IMR-90 (cell line): ENCODE results near the gene CLASP1. TPM values are rescaled to one million over a fixed set of nuclear protein-coding genes. Genes with fewer than 3 reads are reported as not detected.

Experiments
- ATAC-seq: fragments of 200-7000 bp; cut with Tn5 transposase; 2 replicates; pipeline ENCODE4 v1.9.1; 2020; ENCODE audit warnings: low read depth, mild to moderate bottlenecking, moderate library complexity
- BruUV-seq: library from RNA; stranded (reverse); fragments of 400-500 nt; replicated peaks from 2 replicates; lab custom pipeline; 2021; lab: Mats Ljungman, UMichigan
- CTCF ChIA-PET: fragments of 300-600 bp; formaldehyde crosslinking; extraction: SDS; loops from one replicate; lab custom pipeline; 2021; ENCODE audit warnings: antibody characterized with exemption; lab: Yijun Ruan, JAX
- POLR2A ChIA-PET: fragments of 300-600 bp; sonication (Branson Sonifier 250); formaldehyde crosslinking; loops from one replicate; lab custom pipeline; 2022; ENCODE audit warnings: antibody characterized with exemption; ENCODE audit not compliant: unreplicated experiment; lab: Charles Lee
- DNase-seq: peaks from one replicate; pipeline ENCODE4 v3.0.0; 2013
- H2AFZ ChIP-seq: replicated peaks from 2 replicates; pipeline ENCODE3; 2013; ENCODE audit warnings: low read length, mild to moderate bottlenecking; ENCODE audit not compliant: poor library complexity
- H2AK5ac ChIP-seq: 2 replicates; pipeline ENCODE4 v1.6.1; 2013; ENCODE audit warnings: low read depth, low read length, inconsistent platforms
- H2AK9ac ChIP-seq: replicated peaks from 2 replicates; pipeline ENCODE3; 2013; ENCODE audit warnings: mild to moderate bottlenecking, low read depth, low read length, moderate library complexity; ENCODE audit not compliant: poor library complexity
- H2BK120ac ChIP-seq: 2 replicates; pipeline ENCODE4 v1.6.1; 2013; ENCODE audit warnings: low read depth, low read length, inconsistent platforms
- H2BK15ac ChIP-seq: 3 replicates; pipeline ENCODE4 v1.6.1; 2013; ENCODE audit warnings: low read depth, low read length, inconsistent platforms
- H2BK20ac ChIP-seq: 2 replicates; pipeline ENCODE4 v1.6.1; 2013; ENCODE audit warnings: low read depth, mild to moderate bottlenecking, inconsistent platforms, low read length, moderate library complexity
- H2BK5ac ChIP-seq: 2 replicates; pipeline ENCODE4 v1.6.1; 2013; ENCODE audit warnings: mild to moderate bottlenecking, low read depth, low read length, inconsistent platforms; ENCODE audit not compliant: poor library complexity, severe bottlenecking
- H3K14ac ChIP-seq: replicated peaks from 2 replicates; pipeline ENCODE4 v1.6.1; 2013; ENCODE audit warnings: low read depth, low read length, inconsistent platforms
- H3K18ac ChIP-seq: 2 replicates; pipeline ENCODE4 v1.6.1; 2013; ENCODE audit warnings: low read depth, low read length, control low read depth
- H3K23ac ChIP-seq: 2 replicates; pipeline ENCODE4 v1.6.1; 2013; ENCODE audit warnings: low read depth, low read length, inconsistent platforms
- H3K27ac ChIP-seq: 2 replicates; pipeline ENCODE4 v1.5.1; 2013; ENCODE audit warnings: mild to moderate bottlenecking, control low read depth, low read length; ENCODE audit not compliant: insufficient read depth
- H3K27me3 ChIP-seq: 2 replicates; pipeline ENCODE4 v1.6.1; 2013; ENCODE audit warnings: low read length; ENCODE audit not compliant: control insufficient read depth, insufficient read depth
- H3K36me3 ChIP-seq: 2 replicates; pipeline ENCODE4 v1.6.1; 2013; ENCODE audit warnings: low read length, mixed read lengths; ENCODE audit not compliant: control insufficient read depth, insufficient read depth
- H3K4ac ChIP-seq: 2 replicates; pipeline ENCODE4 v1.6.1; 2013; ENCODE audit warnings: low read depth, low read length, inconsistent platforms
- H3K4me1 ChIP-seq: 2 replicates; pipeline ENCODE4 v1.6.1; 2013; ENCODE audit warnings: low read length, mixed read lengths; ENCODE audit not compliant: control insufficient read depth, insufficient read depth
- H3K4me2 ChIP-seq: 2 replicates; pipeline ENCODE4 v1.6.1; 2013; ENCODE audit warnings: low read depth, mild to moderate bottlenecking, control low read depth, low read length, moderate library complexity
- H3K4me3 ChIP-seq: 2 replicates; pipeline ENCODE4 v1.5.1; 2013; ENCODE audit warnings: low read depth, mild to moderate bottlenecking, control low read depth, low read length, moderate library complexity; ENCODE audit not compliant: insufficient read depth
- H3K56ac ChIP-seq: 2 replicates; pipeline ENCODE4 v1.6.1; 2013; ENCODE audit warnings: low read length, inconsistent platforms; ENCODE audit not compliant: insufficient read depth; ENCODE audit errors: extremely low read depth
- H3K79me1 ChIP-seq, 2 experiments: 2 replicates each; pipeline ENCODE4 v1.6.1; 2013; ENCODE audit warnings: low read length in 2 of 2, inconsistent platforms in 1 of 2, low read depth in 1 of 2
- H3K9ac ChIP-seq: 2 replicates; pipeline ENCODE4 v1.6.1; 2013; ENCODE audit warnings: low read depth, low read length, control low read depth
- H3K9me1 ChIP-seq: 2 replicates; pipeline ENCODE4 v1.6.1; 2013; ENCODE audit warnings: low read length, inconsistent platforms; ENCODE audit not compliant: insufficient read depth
- H3K9me3 ChIP-seq: 2 replicates; pipeline ENCODE4 v1.6.1; 2013; ENCODE audit warnings: low read length; ENCODE audit not compliant: control insufficient read depth, insufficient read depth
- H4K20me1 ChIP-seq: 2 replicates; pipeline ENCODE4 v1.6.1; 2013; ENCODE audit warnings: low read length, inconsistent platforms; ENCODE audit not compliant: insufficient read depth
- H4K5ac ChIP-seq: 2 replicates; pipeline ENCODE4 v1.6.1; 2013; ENCODE audit warnings: mild to moderate bottlenecking, low read depth, low read length, control low read depth
- H4K8ac ChIP-seq, 2 experiments: 2 replicates each; pipeline ENCODE4 v1.6.1; 2013; ENCODE audit warnings: low read depth in 2 of 2, low read length in 2 of 2, control low read depth in 1 of 2, inconsistent platforms in 1 of 2
- H4K91ac ChIP-seq: 2 replicates; pipeline ENCODE4 v1.6.1; 2013; ENCODE audit warnings: low read depth, low read length, inconsistent platforms; ENCODE audit not compliant: insufficient read depth
- BHLHE40 ChIP-seq: fragments of 150-350 bp; IDR thresholded peaks from 2 replicates; pipeline ENCODE4 v1.6.1; 2016; ENCODE audit warnings: mild to moderate bottlenecking, low read depth, low read length
- CEBPB ChIP-seq: IDR thresholded peaks from 2 replicates; pipeline ENCODE4 v1.6.1; 2012; ENCODE audit warnings: low read depth, low read length, improper control_type of control experiment
- CHD1 ChIP-seq: IDR thresholded peaks from 2 replicates; pipeline ENCODE4 v1.6.1; 2012; ENCODE audit warnings: low read depth, low read length, improper control_type of control experiment
- CTCF ChIP-seq: conservative IDR thresholded peaks from 2 replicates; pipeline ENCODE4 v1.5.1; 2012; ENCODE audit warnings: mild to moderate bottlenecking, low read depth, low read length, improper control_type of control experiment
- ELK1 ChIP-seq: fragments of 150-350 bp; IDR thresholded peaks from 2 replicates; pipeline ENCODE4 v1.6.1; 2016; ENCODE audit warnings: low read depth, mild to moderate bottlenecking, low read length, moderate library complexity, borderline replicate concordance
- FOS ChIP-seq: fragments of 150-350 bp; IDR thresholded peaks from 2 replicates; pipeline ENCODE4 v1.6.1; 2016; ENCODE audit warnings: low read depth, low read length
- MAFK ChIP-seq: IDR thresholded peaks from 2 replicates; pipeline ENCODE4 v1.6.1; 2012; ENCODE audit warnings: low read depth, low read length, improper control_type of control experiment
- MAZ ChIP-seq: IDR thresholded peaks from 2 replicates; pipeline ENCODE4 v1.6.1; 2012; ENCODE audit warnings: low read depth, mild to moderate bottlenecking, low read length, improper control_type of control experiment, moderate library complexity, borderline replicate concordance
- MXI1 ChIP-seq: IDR thresholded peaks from 2 replicates; pipeline ENCODE4 v1.6.1; 2012; ENCODE audit warnings: low read depth, mild to moderate bottlenecking, low read length, moderate library complexity, borderline replicate concordance
- NFE2L2 ChIP-seq: fragments of 150-350 bp; IDR thresholded peaks from 2 replicates; pipeline ENCODE4 v1.6.1; 2016; ENCODE audit warnings: low read depth, mild to moderate bottlenecking, low read length
- POLR2A ChIP-seq: IDR thresholded peaks from 2 replicates; pipeline ENCODE4 v1.6.1; 2012; ENCODE audit warnings: mild to moderate bottlenecking, low read depth, low read length
- RAD21 ChIP-seq: IDR thresholded peaks from 2 replicates; pipeline ENCODE4 v1.6.1; 2012; ENCODE audit warnings: low read length, improper control_type of control experiment
- RCOR1 ChIP-seq: IDR thresholded peaks from 2 replicates; pipeline ENCODE4 v1.6.1; 2012; ENCODE audit warnings: mild to moderate bottlenecking, low read length, improper control_type of control experiment; ENCODE audit not compliant: insufficient replicate concordance
- RFX5 ChIP-seq: IDR thresholded peaks from 2 replicates; pipeline ENCODE4 v1.8.0; 2012; ENCODE audit warnings: low read depth, mild to moderate bottlenecking, low read length, moderate library complexity
- SMC3 ChIP-seq: fragments of 150-350 bp; IDR thresholded peaks from 2 replicates; pipeline ENCODE4 v1.6.1; 2016; ENCODE audit warnings: low read depth, mild to moderate bottlenecking, antibody characterized with exemption, low read length, moderate library complexity
- USF2 ChIP-seq: fragments of 150-350 bp; IDR thresholded peaks from 2 replicates; pipeline ENCODE4 v1.6.1; 2017; ENCODE audit warnings: mild to moderate bottlenecking, antibody characterized with exemption, low read length, low read depth
- WGBS, 2 experiments: methylation state at CpG; one replicate each; pipeline versions ENCODE4 v1.1.5 to v1.1.7; 2013; ENCODE audit warnings: missing lambda C conversion rate in 2 of 2; ENCODE audit not compliant: insufficient read length in 1 of 2; ENCODE audit errors: extremely low coverage in 2 of 2; 5-methylcytosine and 5-hydroxymethylcytosine counted together
- dilution Hi-C: fragments of 300-500 bp; cut with HindIII; formaldehyde crosslinking; loops from one replicate; pipeline ENCODE4 v1.14.3; 2018; ENCODE audit warnings: low sequenced_read_pairs; ENCODE audit not compliant: unreplicated experiment
- in situ Hi-C: fragments of 300-500 bp; cut with MboI; formaldehyde crosslinking; loops from 3 replicates; pipeline ENCODE4 v1.14.3; 2019; ENCODE audit warnings: low sequenced_read_pairs, inconsistent platforms, mixed read lengths
- intact Hi-C: fragments of 100-400 bp; cut with micrococcal nuclease; formaldehyde crosslinking; loops from 2 replicates; pipeline ENCODE4 v1.10.0; 2022
- polyA plus RNA-seq, 3 experiments: library from polyadenylated mRNA; depleted of rRNA; stranded (reverse); fragments of >200 nt; gene quantifications; 2 replicates each; pipeline ENCODE4 v1.2.3, GENCODE V29; 2012; ENCODE audit warnings: low replicate concordance in 1 of 3
- total RNA-seq: library from RNA; depleted of rRNA; stranded (reverse); fragments of >200 nt; gene quantifications from 2 replicates; pipeline ENCODE4 v1.2.3, GENCODE V29; 2012

The CLASP1 gene
- total and polyA plus RNA-seq, 2 of the 4 experiments (the other 2 are of a cell fraction): 12.3 to 33.7 TPM

GRCh38 chr2:121295911-121296650 lies 353.2 kb downstream of the CLASP1 start:
- H2BK5ac ChIP-seq: no peak overlapping the region
- ChIA-PET POLR2A (no interaction called here), CTCF (interaction anchor here (0.7 kb wide), 1 partner anchor 241 kb away, joined by 5 read pairs; no protein-coding TSS in a partner anchor)
- WGBS, 2 experiments: 47% methylated on average over 3 of the region's 7 CpGs; no CpG with 5 or more reads in 1 of the 2 experiments
- no peak overlapping the region for H2AK9ac ChIP-seq
- H3K4me1 ChIP-seq: no peaks in the 10 kb centered on the region
- in situ Hi-C loops: no loop called here
- no peak overlapping the region for H3K56ac ChIP-seq
- H2BK15ac ChIP-seq: no peak overlapping the region
- H3K36me3 ChIP-seq: no peaks in the 10 kb centered on the region
- dilution Hi-C loops: no loop called here
- H3K14ac ChIP-seq: no peak overlapping the region
- intact Hi-C loops: no loop called here
- no TSS peak for BruUV-seq
- no peaks in the 10 kb centered on the region for H3K79me1 ChIP-seq
- H3K4me3 ChIP-seq: no peak overlapping the region
- no peak overlapping the region for H2BK120ac ChIP-seq
- no peaks in the 10 kb centered on the region for H4K20me1 ChIP-seq
- no peak overlapping the region for H3K23ac ChIP-seq
- H3K9me3 ChIP-seq: no peaks in the 10 kb centered on the region
- H2AK5ac ChIP-seq: no peak overlapping the region
- no peak overlapping the region for H4K5ac ChIP-seq
- no peak overlapping the region for H4K91ac ChIP-seq
- DNase-seq (no peak), ATAC-seq (no peak)
- H3K4ac ChIP-seq: no peak overlapping the region
- H3K9me1 ChIP-seq: no peaks in the 10 kb centered on the region
- H3K27ac ChIP-seq: no peak overlapping the region
- no peak overlapping the region for H2BK20ac ChIP-seq
- no peak overlapping the region for H2AFZ ChIP-seq
- H3K4me2 ChIP-seq: no peak overlapping the region
- H4K8ac ChIP-seq: no peak overlapping the region
- peaks cover 12% of the 10 kb centered on the region for H3K27me3 ChIP-seq
- no peak overlapping the region for H3K9ac ChIP-seq
- no peak overlapping the region for H3K18ac ChIP-seq
- TF ChIP-seq MAZ (no peak), NFE2L2 (no peak), CHD1 (no peak), MAFK (no peak), USF2 (no peak), ELK1 (no peak), SMC3 (no peak), CTCF (no peak), BHLHE40 (no peak), MXI1 (no peak), CEBPB (no peak), FOS (no peak), RAD21 (no peak), RFX5 (no peak), RCOR1 (no peak), POLR2A (no peak)
